Cerebellar cortex (tissue), 1 donor: ENCODE results near the gene POLG2.
"Not testable (repeated sequence)": the region's sequence is repeated elsewhere in the genome, so short reads cannot be mapped to it uniquely, and the experiment has no call there.

Experiments used
- DNase-seq: peaks from one replicate; pipeline ENCODE4 v3.0.0-alpha.2; 2015; ENCODE audit warnings: low spot score

POLG2 gene

GRCh38 chr17:64480951-64481350 lies 15.9 kb downstream of the POLG2 start:
- DNase-seq: no peak

DNA sequence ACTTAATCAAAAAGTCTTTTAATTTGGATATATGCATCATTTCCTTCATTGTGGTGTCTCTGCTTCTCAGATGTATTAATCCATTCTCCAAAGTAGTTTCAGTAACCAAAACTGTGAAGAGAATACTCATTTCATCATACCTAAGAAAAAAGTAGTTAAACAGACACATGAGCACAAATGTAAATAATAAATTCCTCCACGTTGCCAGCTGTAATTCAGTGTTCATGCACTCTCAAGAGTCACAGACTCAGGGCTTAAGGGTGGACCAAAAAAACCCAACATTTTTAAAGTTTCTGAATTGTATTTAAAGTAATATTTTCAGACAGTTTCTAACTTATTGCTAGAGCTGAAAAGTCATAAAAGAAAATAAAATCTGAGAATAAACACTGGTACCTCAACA lies 19.0 kb downstream of the POLG2 start:
- DNase-seq: no peak

DNA sequence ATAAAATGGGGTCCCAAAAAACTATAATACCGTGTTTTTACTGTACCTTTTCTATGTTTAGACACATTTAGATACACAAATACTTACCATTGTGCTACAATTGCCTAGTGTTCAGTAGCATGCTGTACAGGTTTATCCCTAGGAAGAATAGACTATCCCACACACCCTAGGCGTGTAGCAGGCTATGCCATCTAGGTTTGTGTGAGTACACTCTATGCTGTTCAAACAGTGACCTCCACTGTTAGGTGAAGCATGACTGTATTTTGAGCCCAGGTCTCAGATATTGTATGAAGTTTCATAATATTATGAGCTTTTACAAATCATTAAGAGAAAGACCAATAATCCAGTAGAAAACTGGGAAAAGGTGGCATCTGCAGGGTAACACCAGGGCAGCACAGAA lies 24.3 kb downstream of the POLG2 start:
- DNase-seq: no peak

DNA sequence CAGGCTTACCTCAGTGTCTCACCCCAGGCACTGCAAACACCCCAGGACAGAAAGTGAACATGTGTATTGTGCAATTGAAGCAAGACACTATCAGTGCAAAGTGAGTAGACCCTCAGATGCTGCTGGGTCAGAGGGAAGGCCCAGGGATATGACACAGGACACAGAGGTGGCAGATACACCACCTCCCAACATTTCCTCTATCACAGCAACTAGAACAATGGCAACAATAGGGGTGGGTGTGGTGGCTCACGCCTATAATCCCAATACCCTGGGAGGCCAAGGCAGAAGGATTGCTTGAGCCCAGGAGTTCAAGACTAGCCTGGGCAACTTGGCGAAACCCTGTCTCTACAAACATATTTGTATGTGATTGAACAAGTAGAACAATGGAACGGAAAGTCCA lies 25.4 kb downstream of the POLG2 start:
- no peak for DNase-seq

GRCh38 chr17:64470625-64471024 lies 26.2 kb downstream of the POLG2 start:
- no peak for DNase-seq

- DNase-seq: not testable (repeated sequence)
These were observed 30.0 kb downstream of the POLG2 start for GRCh38 chr17:64466834-64467233.

DNA sequence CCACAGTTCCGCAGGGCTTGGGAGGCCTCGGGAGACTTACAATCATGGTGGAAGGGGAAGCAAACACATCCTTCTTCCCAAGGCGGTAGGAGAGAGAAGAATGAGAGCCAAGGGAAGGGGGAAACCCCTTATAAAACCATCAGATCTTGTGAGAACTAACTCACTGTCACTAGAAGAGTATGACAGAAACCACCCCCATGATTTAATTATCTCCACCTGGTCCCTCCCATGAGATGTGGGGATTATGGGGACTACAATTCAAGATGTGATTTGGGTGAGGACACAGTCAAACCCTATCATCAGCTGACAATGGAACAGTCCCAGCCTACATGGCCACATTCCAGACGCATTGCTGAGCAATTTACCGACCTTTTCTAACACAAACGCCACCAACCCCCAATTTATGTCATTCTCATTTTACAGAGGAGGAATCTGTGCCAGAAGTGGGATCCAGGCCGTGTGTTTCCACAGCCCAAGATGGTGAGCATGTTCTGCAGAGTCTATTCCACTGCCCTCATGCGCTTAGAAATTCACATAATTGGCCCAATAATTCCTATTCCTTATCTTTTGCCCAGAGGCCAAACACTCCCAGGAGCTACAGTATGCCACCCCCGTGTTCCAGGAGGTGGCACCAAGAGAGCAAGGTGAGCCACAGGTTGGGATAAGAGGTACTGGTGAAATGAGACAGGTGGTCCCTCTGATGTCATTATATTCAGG lies 30.7 kb downstream of the POLG2 start:
- no peak for DNase-seq

- no peak for DNase-seq
These were observed 35.1 kb downstream of the POLG2 start for GRCh38 chr17:64461788-64462187.

GRCh38 chr17:64460955-64461354 lies 35.9 kb downstream of the POLG2 start:
- DNase-seq: no peak

- DNase-seq: not testable (repeated sequence)
These were observed 37.0 kb downstream of the POLG2 start for GRCh38 chr17:64459818-64460217.

DNA sequence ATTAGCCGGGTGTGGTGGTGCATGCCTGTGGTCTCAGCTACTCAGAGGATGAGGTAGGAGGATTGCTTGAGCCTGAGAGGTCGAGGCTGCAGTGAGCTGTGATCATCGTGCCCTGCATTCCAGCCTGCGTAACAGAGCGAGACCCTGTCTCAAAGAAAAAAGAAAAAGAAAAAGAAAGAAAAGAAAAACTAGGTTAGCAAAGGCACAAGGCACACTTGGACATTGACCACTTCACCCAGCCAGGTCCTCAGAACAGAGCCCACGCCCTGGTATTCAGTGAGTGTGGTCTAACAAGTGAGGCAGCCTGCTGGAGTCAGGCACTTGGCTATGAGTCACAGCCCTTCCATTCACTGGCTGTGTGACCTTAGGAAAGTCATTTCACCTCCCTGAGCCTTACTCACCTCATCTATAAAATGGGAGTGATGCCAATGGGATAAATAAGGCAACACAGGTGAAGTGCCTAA lies 37.5 kb downstream of the POLG2 start:
- DNase-seq: no peak

DNA sequence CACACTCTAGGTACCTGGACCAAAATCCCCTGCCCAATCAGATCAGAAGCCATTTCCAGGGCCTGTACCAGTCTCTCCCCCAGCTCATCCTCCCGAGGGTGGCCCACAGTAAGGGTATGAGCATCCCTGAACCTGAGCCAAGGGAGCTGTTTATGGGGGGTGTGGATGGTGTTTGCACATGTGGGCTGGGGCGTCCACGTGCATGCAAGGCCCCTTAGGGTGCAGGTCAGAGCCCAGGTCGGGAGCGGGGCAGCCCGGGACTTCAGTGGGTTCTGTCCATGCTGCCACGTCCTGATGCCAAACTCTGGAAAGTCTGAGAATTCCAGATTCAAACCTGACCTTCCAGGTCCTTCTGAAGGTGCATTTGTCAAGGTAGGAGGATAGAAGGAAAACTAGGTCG lies 38.1 kb downstream of the POLG2 start:
- no peak for DNase-seq

DNA sequence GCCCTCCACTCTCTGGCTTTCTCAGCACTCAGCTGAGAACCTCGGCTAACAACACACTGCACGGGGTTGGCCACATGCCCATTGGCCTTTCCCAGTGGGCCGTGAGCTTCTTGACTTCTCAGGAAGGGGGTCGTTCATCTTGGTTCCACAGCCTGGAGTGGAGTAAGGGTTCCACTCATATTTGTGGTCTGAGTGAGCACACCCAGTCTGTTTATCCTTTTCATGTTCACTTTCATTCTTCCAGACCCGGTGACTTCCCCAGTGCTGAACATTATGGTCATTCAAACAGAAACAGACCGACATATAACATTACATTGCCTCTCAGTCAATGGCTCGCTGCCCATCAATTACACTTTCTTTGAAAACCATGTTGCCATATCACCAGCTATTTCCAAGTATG lies 39.7 kb downstream of the POLG2 start:
- no peak for DNase-seq

GRCh38 chr17:64455993-64456885 lies 40.6 kb downstream of the POLG2 start:
- DNase-seq: no peak

- no peak for DNase-seq
These were observed 47.3 kb downstream of the POLG2 start for GRCh38 chr17:64449545-64449944.

- peak; percentile 5 for DNase-seq
These were observed 48.0 kb downstream of the POLG2 start, which contains the start of gene MILR1 for GRCh38 chr17:64448665-64449512. MILR1 (plus strand) TSS chr17:64449115; CDS start chr17:64449169, 54 bp downstream.

DNA sequence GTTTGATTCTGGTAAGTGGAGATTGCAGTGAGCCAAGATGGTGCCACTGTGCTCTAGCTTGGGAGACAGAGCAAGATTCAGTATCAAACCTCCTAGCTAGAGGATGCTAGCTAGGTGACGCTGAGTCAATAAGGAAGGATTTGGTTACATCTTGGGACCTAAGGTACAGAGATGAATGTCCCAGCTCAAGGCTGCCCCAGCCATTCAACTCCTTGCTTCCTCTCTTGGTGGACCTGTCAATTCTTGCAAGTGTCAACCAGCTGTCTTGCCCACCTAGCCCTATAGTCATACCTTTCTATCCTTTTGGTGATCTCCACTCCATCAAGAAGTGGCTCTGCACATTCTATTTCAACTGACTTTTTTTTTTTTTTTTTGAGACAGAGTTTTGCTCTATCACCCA lies 49.3 kb downstream of the POLG2 start:
- no peak for DNase-seq

GRCh38 chr17:64443086-64443760 lies 53.6 kb downstream of the POLG2 start:
- DNase-seq: no peak

DNA sequence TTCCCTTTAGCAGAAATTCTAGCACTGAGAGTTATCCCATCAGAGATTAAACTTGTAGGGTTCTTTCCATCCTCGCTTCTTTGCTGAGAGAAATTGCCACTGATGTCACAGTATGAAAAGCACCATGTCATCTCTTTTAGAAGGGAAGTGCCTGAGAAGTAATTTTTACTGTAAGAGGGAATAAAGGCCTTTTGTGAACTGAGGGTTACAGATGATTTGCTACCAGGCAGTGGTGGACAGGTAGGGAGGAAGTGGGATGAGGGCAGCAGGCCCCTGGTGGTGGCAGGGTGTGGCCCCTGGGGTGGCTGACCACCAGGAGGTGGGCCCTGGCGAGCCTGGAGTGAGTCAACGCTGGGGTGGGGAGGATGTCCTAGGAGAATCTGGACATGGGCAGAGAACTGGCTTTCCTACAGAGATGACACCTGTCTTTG lies 54.3 kb downstream of the POLG2 start:
- DNase-seq: no peak

DNA sequence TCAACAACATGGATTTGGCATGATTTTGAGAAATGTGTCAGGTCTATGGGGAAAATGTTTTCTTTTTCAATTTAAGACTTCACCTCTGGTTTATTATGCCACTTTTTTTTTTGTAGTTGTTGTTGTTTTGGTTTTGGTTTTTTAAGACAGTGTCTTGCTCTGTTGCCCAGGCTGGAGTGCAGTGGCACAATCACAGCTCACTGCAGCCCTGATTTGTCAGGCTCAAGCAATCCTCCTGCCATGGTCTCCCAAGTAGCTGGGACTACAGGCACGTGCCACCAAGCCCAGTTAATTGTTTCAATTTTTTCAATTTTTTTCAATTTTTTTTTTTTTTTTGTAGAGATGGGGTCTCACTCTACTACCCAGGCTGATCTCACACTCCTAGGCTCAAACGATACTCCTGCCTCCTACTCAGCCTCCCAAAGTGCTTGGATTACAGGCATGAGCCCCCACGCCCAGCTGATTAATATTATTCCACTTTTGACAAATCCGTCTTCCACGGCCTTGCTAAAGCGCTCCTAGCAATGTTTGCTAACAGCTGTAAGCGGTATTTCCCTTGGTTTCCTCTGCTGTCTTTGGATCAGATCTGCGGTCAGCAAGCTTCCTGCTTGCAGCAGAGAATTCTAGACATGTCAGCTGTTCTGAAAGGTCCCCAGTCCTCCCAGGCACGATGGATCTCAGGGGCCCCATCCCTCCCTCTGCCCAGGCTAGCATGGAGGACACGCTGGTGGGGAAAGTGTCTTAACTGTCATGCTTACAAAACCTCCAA lies 54.9 kb downstream of the POLG2 start:
- DNase-seq: no peak

- DNase-seq: no peak
These were observed 56.9 kb downstream of the POLG2 start for GRCh38 chr17:64439956-64440355.
